PC-9 (cell line): ENCODE data around the gene CALML5. TPM values are rescaled to one million over a fixed set of nuclear protein-coding genes. Genes with fewer than 3 reads are reported as not detected.

Source experiments
- BruUV-seq: library from RNA; stranded (reverse); fragments of 400-500 nt; replicated peaks from 2 replicates; lab custom pipeline; 2021; lab: Mats Ljungman, UMichigan
- CTCF ChIA-PET: fragments of 300-600 bp; sonication (Branson Sonifier 250); formaldehyde crosslinking; loops from one replicate; lab custom pipeline; 2022; ENCODE audit warnings: antibody characterized with exemption; lab: Charles Lee
- POLR2A ChIA-PET: fragments of 300-600 bp; sonication (Branson Sonifier 250); formaldehyde crosslinking; loops from one replicate; lab custom pipeline; 2022; ENCODE audit warnings: antibody characterized with exemption; ENCODE audit not compliant: unreplicated experiment; lab: Charles Lee
- DNase-seq, 2 experiments: peaks; one replicate each; pipeline versions ENCODE4 v3.0.0 to v3.0.0-alpha.2; 2015 to 2022; ENCODE audit warnings: mixed read lengths in 1 of 2
- H2AFZ ChIP-seq: fragments of 200-600 bp; sonication (generic); 2 replicates; pipeline ENCODE4 v1.8.1; 2017; ENCODE audit warnings: antibody characterized with exemption
- H3F3A ChIP-seq: fragments of 200-600 bp; sonication (generic); 2 replicates; pipeline ENCODE4 v1.8.1; 2017; ENCODE audit warnings: antibody characterized with exemption, mild to moderate bottlenecking, low read depth; ENCODE audit not compliant: insufficient read depth
- H3K27ac ChIP-seq: fragments of 200-600 bp; sonication (generic); 2 replicates; pipeline ENCODE4 v1.6.1; 2016; ENCODE audit warnings: mixed run types
- H3K27me3 ChIP-seq: fragments of 200-600 bp; sonication (generic); 2 replicates; pipeline ENCODE4 v1.6.1; 2016; ENCODE audit warnings: low read depth, mixed run types; ENCODE audit not compliant: insufficient read depth
- H3K36me3 ChIP-seq: fragments of 200-600 bp; sonication (generic); 2 replicates; pipeline ENCODE4 v1.6.1; 2016; ENCODE audit warnings: low read depth, mixed run types
- H3K4me1 ChIP-seq: fragments of 200-600 bp; sonication (generic); replicated peaks from 2 replicates; pipeline ENCODE4 v1.6.1; 2016; ENCODE audit warnings: mixed run types; ENCODE audit not compliant: insufficient read depth
- H3K4me2 ChIP-seq: fragments of 200-600 bp; sonication (generic); 2 replicates; pipeline ENCODE4 v1.6.1; 2017; ENCODE audit warnings: mixed run types
- H3K4me3 ChIP-seq: fragments of 200-600 bp; sonication (generic); 2 replicates; pipeline ENCODE4 v1.6.1; 2016; ENCODE audit warnings: mixed run types
- H3K79me2 ChIP-seq: fragments of 200-600 bp; sonication (generic); 2 replicates; pipeline ENCODE4 v1.6.1; 2017; ENCODE audit warnings: low read depth, mixed run types
- H3K9me2 ChIP-seq: fragments of 200-600 bp; sonication (generic); 2 replicates; pipeline ENCODE4 v1.8.1; 2017; ENCODE audit warnings: mild to moderate bottlenecking; ENCODE audit not compliant: insufficient read depth
- H3K9me3 ChIP-seq: fragments of 200-600 bp; sonication (generic); 2 replicates; pipeline ENCODE4 v1.8.1; 2016; ENCODE audit warnings: low read depth; ENCODE audit not compliant: insufficient read depth
- H4K20me1 ChIP-seq: fragments of 200-600 bp; sonication (generic); 2 replicates; pipeline ENCODE4 v1.8.1; 2017; ENCODE audit not compliant: insufficient read depth
- CTCF ChIP-seq: fragments of 200-600 bp; sonication (generic); conservative IDR thresholded peaks from 2 replicates; pipeline ENCODE4 v1.6.1; 2017; ENCODE audit warnings: mixed run types, antibody characterized with exemption, mild to moderate bottlenecking, moderate library complexity
- EZH2 ChIP-seq: fragments of 200-600 bp; sonication (generic); IDR thresholded peaks from 2 replicates; pipeline ENCODE4 v1.8.0; 2017; ENCODE audit warnings: antibody characterized with exemption, low read depth
- intact Hi-C: fragments of 100-400 bp; cut with micrococcal nuclease; formaldehyde crosslinking; loops from one replicate; pipeline ENCODE4 v1.10.0; 2022; ENCODE audit not compliant: unreplicated experiment
- total RNA-seq: library from RNA; stranded (reverse); gene quantifications from 2 replicates; pipeline ENCODE4 v1.2.3, GENCODE V29; 2021

CALML5 gene
- total RNA-seq, 1 experiment from 2014 or later = 3.0 TPM

DNA sequence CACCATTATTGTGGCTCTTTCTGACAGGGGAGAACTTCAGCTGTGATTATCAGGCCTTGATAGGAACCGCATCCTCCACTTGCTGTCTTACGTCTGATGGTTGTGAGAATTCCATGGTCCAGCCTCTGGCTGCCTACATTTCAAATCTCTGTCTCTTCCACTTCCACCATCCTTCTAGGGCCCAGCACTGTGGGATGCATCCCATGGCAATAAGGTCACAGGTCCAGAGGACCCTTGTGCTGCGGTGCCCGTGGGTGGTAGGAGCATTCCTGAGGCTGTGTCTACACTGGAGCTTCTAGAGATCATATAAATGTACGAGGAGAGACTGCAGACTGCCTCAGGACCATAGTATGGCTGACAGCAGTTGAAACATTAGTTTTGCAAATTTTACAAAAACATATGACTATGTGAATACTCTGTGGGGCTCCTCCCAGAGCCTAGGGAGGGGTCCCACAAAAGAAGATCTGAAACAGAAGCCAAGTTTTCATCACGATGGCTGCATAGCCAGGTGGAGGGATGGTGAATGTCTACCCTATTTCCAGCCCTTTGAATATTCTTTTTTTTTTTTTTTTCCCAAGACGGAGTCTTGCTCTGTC lies 37.2 kb upstream of the CALML5 start:
- Histone ChIP-seq H3K27ac (no peak overlapping the region), H3K4me1 (peaks cover 51% of the 10 kb centered on the region), H3F3A (peaks cover 26% of the 10 kb centered on the region; the same call in 1 of the 2 replicates), H3K79me2 (no peaks in the 10 kb centered on the region), H3K4me3 (no peak overlapping the region), H3K36me3 (no peaks in the 10 kb centered on the region), H4K20me1 (no peaks in the 10 kb centered on the region), H3K27me3 (no peaks in the 10 kb centered on the region), H3K9me2 (no peaks in the 10 kb centered on the region), H2AFZ (no peak overlapping the region), H3K9me3 (no peaks in the 10 kb centered on the region), H3K4me2 (no peak overlapping the region)
- intact Hi-C loops = no loop called here
- no peak for DNase-seq
- TF ChIP-seq EZH2 (no peak), CTCF (no peak)
- ChIA-PET POLR2A (interaction anchor here (0.7 kb wide), 1 partner anchor 12 kb away, joined by 3 read pairs; no protein-coding TSS in a partner anchor), CTCF (no interaction called here)
- BruUV-seq = no TSS peak

GRCh38 chr10:5534880-5535856 lies 35.8 kb upstream of the CALML5 start:
- ChIA-PET CTCF (interaction anchor here (0.6 kb wide), 1 partner anchor 87 kb away, joined by 3 read pairs; no protein-coding TSS in a partner anchor), POLR2A (no interaction called here)
- peak overlapping the region; percentile 31 for H3K4me2 ChIP-seq
- peak overlapping the region; percentile 64 for H3K27ac ChIP-seq
- H3F3A ChIP-seq = peaks cover 22% of the 10 kb centered on the region; the same call in 1 of the 2 replicates
- H3K9me2 ChIP-seq = no peaks in the 10 kb centered on the region
- no peak overlapping the region for H3K4me3 ChIP-seq
- DNase-seq = peak in 1 of 2 experiments; percentile 77
- H3K9me3 ChIP-seq = no peaks in the 10 kb centered on the region
- no peaks in the 10 kb centered on the region for H3K79me2 ChIP-seq
- intact Hi-C loops = no loop called here
- no peaks in the 10 kb centered on the region for H4K20me1 ChIP-seq
- no peak overlapping the region for H2AFZ ChIP-seq
- H3K27me3 ChIP-seq = no peaks in the 10 kb centered on the region
- BruUV-seq = no TSS peak
- peaks cover 37% of the 10 kb centered on the region for H3K4me1 ChIP-seq
- no peaks in the 10 kb centered on the region for H3K36me3 ChIP-seq
- no peak for TF ChIP-seq CTCF
- TF ChIP-seq EZH2 = no peak

DNA sequence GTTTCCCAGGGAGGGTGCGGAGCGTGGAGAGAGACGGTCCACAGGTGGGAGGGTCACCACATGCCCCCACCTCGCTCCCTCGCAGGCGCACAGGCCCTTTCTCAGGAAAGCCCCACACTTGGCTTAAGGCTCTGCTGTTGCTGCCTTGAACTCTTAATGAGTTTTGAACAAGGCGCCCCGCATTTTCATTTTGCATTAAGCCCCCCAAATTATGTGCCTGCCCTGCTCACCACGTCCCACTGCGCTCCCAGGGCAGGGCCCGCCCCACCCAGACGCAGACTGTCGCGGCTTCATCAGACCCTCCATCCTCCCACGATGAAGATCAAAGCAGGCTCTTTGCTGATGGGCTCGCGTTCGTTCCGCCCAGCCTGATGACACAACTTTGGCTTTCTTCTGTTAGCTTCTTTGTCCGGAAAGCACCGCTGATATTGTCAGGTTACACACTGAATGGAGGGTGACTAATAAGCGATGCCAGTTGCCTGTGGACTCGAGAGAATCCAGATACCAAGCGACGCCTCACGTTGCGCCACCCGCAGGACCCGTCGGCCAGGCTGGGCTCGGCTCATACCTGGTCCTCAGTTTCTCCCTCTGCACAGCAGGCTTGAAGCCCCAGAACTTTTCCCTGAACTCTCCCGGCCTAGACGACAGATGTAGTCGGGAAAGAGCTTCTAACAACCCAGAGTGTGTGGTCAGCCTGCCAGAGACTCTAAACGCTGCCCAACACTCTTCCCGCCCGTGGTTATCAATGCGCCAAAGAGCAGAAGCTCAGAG lies 34.9 kb upstream of the CALML5 start:
- H3K79me2 ChIP-seq = no peaks in the 10 kb centered on the region
- peak overlapping the region; percentile 64; the same call in 1 of the 2 replicates for H3K27ac ChIP-seq
- TF ChIP-seq CTCF (no peak), EZH2 (no peak)
- no TSS peak for BruUV-seq
- no peaks in the 10 kb centered on the region for H3K9me2 ChIP-seq
- ChIA-PET CTCF (interaction anchor here (0.6 kb wide), 1 partner anchor 617 kb away, joined by 3 read pairs; no protein-coding TSS in a partner anchor), POLR2A (no interaction called here)
- no peaks in the 10 kb centered on the region for H3K27me3 ChIP-seq
- H4K20me1 ChIP-seq = no peaks in the 10 kb centered on the region
- H3F3A ChIP-seq = peaks cover 20% of the 10 kb centered on the region; the same call in 1 of the 2 replicates
- intact Hi-C loops = no loop called here
- H3K4me3 ChIP-seq = no peak overlapping the region
- H3K36me3 ChIP-seq = no peaks in the 10 kb centered on the region
- no peak for DNase-seq
- H3K4me2 ChIP-seq = no peak overlapping the region
- H3K4me1 ChIP-seq = peaks cover 32% of the 10 kb centered on the region
- no peaks in the 10 kb centered on the region for H3K9me3 ChIP-seq
- H2AFZ ChIP-seq = no peak overlapping the region
